HG03565 (cell line): ENCODE data around the gene LRIG1.
"Not testable (repeated sequence)": the region's sequence is repeated elsewhere in the genome, so short reads cannot be mapped to it uniquely, and the experiment has no call there.

Experiments used
- ATAC-seq: cut with Tn5 transposase; IDR thresholded peaks from one replicate; pipeline ENCODE4 v1.9.1; 2021; ENCODE audit warnings: mild to moderate bottlenecking, moderate library complexity; ENCODE audit not compliant: unreplicated experiment

LRIG1 gene

GRCh38 chr3:66425576-66426114 is 75.2 kb downstream of the LRIG1 start:
- no peak for ATAC-seq

- no peak for ATAC-seq
These were observed 75.8 kb downstream of the LRIG1 start for GRCh38 chr3:66425032-66425431.

GRCh38 chr3:66423791-66424190 is 77.0 kb downstream of the LRIG1 start:
- no peak for ATAC-seq

GRCh38 chr3:66421893-66422292 is 78.9 kb downstream of the LRIG1 start:
- ATAC-seq = not testable (repeated sequence)

- ATAC-seq = not testable (repeated sequence)
These were observed 79.7 kb downstream of the LRIG1 start for GRCh38 chr3:66421144-66421543.

GRCh38 chr3:66419036-66419435 is 81.8 kb downstream of the LRIG1 start:
- no peak for ATAC-seq

GRCh38 chr3:66418475-66418931 is 82.3 kb downstream of the LRIG1 start:
- no peak for ATAC-seq

GRCh38 chr3:66416556-66417304 is 84.1 kb downstream of the LRIG1 start:
- ATAC-seq = no peak

- no peak for ATAC-seq
These were observed 84.9 kb downstream of the LRIG1 start for GRCh38 chr3:66415867-66416428.

GRCh38 chr3:66414846-66415245 is 86.0 kb downstream of the LRIG1 start:
- no peak for ATAC-seq

GRCh38 chr3:66413151-66413751 is 87.6 kb downstream of the LRIG1 start:
- no peak for ATAC-seq

- no peak for ATAC-seq
These were observed 88.6 kb downstream of the LRIG1 start for GRCh38 chr3:66411961-66412887.

GRCh38 chr3:66411474-66411873 is 89.3 kb downstream of the LRIG1 start:
- ATAC-seq = no peak

GRCh38 chr3:66410976-66411375 is 89.8 kb downstream of the LRIG1 start:
- ATAC-seq = no peak

GRCh38 chr3:66409771-66410754 is 90.8 kb downstream of the LRIG1 start:
- no peak for ATAC-seq

GRCh38 chr3:66407611-66408218 is 93.1 kb downstream of the LRIG1 start:
- ATAC-seq = peak; percentile 80

GRCh38 chr3:66406831-66407610 is 93.8 kb downstream of the LRIG1 start:
- ATAC-seq = no peak

GRCh38 chr3:66406163-66406562 is 94.7 kb downstream of the LRIG1 start:
- no peak for ATAC-seq
